Renal pelvis (tissue), 4 donors: ENCODE results near the gene HIGD1B. TPM values are rescaled to one million over a fixed set of nuclear protein-coding genes. Genes with fewer than 3 reads are reported as not detected.

Experiments used
- DNase-seq: peaks from one replicate; pipeline ENCODE4 v3.0.0-alpha.2; 2013
- polyA plus RNA-seq, 3 donors: library from polyadenylated mRNA; unstranded; fragments of 120-200 nt; gene quantifications; one replicate each; pipeline ENCODE4 v1.2.1, GENCODE V29; 2013; ENCODE audit not compliant: insufficient read length in 3 of 3

HIGD1B gene
- polyA plus RNA-seq, 3 donors = 0.91 to 1.9 (median 1.2) TPM

DNA sequence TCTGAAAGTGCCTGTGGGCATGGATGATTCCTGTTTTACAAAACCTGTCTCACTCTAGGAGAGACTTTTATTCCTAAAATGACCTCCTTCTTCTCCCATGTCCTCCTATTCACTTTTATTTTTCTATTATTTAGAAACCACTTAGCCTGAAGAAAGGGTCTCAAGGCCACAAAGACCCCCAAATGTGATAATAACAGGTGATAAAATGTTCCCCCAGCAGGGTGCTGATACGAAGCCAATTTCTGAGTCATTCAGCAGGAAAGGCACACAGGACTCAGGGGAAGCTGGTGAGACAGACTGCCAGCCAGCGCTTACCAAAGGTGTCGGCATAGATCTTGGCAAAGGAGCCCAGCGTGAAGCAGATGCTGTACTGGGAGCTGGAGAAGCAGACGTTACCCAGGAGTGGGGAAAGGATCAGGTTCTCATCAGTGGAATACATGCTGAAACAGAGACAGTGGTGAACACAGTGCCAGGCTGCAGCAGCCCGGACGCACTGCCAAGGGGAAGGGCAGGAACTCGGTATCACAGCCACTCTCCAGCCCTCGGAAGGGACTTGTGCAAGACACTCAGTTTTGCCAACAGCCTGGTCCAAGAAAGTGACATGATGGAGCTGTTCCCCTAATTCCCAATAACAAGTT lies 24.6 kb downstream of the HIGD1B start:
- DNase-seq = no peak

DNA sequence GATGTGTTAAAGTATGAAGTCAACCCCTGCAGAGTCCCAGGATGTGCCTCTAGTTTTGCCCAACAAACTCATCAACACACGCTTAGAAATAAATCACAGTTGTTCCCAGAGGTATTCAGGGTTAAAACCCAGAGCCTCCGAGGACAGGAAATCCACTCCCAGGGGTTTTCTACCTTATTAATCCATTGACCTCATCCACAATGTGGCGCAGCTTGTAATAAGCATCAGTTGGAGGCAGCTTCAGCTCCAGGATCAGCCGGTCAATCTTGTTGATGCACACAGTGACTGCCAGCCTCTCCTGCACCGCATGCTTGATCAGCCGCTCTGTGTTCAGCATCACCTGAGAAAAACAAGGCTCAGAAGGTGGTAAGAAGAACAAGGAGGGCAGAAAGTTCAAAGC lies 28.1 kb downstream of the HIGD1B start:
- DNase-seq = no peak

DNA sequence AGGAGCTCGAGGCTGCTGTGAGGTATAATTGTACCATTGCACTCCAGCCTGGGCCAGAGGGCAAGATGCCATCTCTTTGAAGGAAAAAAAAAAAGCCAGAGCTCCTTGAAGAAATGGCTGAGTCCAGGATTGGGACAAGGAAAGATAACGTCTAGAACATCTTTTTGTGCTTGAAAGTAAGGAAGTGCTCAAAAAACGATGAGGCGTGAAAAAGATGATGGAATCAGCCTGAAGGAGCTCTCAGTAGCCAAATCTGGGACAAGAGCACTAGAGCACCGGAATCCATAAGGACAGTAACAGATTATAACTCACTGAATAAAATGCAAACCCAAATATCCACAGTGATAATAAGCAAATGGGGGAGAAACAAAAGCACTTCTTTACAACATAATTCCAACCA lies 29.4 kb downstream of the HIGD1B start:
- no peak for DNase-seq

DNA sequence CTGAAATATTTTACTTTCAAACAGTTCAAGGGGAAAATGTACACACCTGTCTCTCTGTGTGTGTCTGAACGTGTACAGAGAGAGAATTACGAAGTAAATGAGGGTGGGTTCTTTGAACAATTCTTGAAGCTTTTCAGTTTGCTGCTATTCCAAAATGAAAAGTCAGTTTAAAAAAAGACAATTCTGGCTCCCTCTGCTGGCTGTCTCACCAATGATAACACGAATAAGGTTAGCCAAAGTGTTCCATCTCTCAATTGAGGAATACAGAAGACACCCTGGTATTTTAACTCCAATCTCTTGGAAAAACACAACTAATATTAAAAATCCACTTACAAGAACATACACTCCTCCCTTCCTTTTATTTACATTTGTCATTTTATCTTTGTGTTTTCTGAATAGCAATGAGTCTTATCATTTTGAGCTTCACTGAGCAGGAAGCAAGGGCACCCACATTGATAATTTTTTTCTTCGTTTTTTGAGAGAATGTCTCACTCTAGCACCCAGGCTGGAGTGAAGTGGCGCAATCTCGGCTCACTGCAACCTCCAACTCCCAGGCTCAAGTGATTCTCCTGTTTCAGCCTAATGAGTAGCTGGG lies 31.0 kb downstream of the HIGD1B start:
- DNase-seq = peak; percentile 39

DNA sequence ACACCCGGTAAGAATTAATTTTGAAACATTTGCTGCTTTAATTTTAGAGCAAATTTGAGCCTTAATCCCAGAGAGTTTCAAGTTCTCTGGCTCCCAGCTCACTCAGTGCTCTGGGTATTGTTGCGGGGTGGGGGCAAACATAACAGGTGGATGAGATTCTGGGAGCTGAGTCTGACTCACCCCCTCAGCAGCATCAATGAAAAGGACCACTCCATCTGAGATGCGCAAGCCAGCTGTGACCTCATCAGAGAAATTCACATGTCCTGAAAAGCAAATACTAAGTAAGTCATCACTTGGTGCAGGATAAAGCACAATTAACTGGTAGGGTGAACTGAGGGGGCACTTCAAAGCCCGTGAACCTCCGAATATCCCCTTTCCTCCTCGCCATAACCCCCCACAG lies 31.7 kb downstream of the HIGD1B start:
- DNase-seq = no peak

DNA sequence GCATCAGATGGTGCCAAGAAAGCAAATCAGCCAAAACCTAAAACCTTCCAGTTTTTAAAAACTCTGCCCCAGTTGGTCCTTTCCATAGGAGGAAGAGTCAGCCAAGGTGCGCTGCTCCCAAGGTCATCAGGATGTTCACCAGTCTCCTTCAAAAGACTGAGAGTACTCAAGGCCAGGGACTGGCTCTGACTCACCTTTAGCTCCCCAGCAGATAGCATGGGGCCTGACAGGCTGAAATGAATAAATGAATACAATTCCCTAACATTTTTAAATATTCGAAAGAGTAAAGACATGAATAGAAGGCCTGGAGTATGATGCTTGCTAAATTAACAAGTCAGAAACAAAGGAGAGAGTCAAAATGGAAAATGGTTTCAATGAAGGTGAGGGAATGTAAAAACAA lies 32.4 kb downstream of the HIGD1B start:
- no peak for DNase-seq

DNA sequence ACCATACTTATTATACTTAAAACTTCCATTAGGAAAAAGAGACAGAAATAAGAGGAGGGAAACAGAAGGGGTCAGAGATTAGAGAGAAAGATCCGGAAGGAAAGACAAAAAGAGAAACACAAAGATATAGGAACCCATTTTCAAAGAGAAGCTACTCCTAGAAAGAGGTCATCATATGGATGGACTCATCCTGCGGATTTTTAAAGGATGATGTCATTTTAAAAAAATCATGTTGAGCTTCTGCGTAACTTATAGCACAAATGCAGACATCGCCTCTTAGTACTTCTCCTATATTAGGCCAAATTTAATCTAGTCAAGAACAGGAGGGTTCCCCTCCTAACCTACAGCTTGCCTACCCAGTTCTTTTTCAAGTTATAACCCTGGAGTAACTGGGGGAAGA lies 33.5 kb downstream of the HIGD1B start:
- no peak for DNase-seq

DNA sequence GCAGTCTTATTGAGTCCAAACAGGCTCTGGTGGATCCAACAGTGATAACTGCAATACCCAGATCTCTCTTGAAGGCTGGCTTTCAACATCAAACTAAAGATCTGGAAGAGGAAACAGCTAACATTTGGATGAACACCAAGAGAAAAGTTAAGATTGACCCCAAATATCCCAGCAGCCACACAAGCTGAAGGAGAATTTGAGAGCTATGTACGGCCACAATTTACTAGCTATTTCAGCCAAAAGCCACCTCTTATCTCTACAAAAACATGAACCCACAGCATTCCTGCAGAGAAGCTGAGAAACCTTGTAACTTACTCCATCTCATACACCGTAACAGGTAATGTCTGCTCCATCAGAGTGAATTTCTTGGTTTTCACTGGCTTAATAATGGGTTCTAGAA lies 37.3 kb downstream of the HIGD1B start:
- DNase-seq = no peak

DNA sequence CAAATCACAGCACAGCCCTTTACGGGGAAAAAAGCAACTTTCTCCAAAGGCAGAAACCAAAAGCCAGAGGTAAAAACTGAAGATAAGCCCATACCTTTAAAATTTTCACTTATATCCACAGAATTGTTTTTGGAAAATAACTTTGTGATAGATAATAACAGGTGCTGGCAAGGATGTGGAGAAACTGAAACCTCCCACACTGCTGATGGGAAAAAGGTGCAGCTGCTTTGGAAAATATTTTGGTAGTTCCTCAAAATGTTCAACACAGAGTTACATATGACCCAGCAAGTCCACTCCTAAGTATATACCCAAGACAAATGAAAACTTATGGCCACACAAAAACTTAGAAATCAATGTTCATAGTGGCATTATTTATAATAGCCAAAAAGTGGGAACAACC lies 39.3 kb downstream of the HIGD1B start:
- DNase-seq = no peak

DNA sequence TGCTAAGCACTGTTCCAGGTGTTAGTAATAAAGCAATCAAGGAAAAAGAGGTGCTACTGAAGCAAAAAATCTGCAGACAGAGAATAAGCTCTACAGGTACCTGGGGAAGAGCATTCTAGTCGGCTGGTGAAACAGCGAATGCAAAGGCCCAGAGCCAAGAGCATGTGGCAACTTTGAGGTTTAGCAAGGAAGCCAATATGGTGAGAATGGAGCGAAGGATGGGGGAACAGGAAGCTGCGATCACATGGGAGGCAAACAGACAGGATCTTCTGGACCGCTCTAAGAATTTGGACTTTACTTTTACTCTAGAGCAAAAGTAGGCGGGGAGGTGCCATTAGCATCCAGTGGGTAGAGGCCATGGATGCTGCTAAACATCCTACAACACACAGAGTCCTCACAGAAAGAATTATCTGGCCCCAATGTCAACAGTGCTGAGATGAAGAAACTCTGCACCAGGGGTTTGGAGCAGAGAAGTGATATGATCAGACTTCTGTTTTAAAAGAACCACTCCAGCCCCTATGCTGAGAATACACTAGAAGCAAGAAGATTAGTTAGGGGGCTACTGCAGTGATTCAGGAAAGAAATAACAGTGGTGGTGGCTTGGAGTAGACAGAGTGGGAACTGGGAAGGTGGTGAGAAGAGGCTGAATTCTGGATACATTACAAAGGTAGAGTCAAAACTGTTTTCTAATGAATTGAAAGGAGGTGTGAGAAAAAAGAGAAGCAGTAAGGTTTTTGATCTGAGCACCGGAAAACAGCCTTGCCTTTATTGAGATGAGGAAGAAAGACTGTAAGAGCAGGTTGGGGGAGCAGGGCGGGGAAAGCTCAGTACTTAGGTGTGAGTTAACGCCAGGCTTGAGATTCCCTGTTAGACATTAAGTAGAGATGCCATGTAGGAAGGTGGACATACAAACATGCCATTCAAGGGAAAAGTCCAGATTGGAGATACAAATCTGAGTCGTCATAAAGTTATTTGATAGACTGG lies 40.6 kb downstream of the HIGD1B start:
- DNase-seq = no peak

DNA sequence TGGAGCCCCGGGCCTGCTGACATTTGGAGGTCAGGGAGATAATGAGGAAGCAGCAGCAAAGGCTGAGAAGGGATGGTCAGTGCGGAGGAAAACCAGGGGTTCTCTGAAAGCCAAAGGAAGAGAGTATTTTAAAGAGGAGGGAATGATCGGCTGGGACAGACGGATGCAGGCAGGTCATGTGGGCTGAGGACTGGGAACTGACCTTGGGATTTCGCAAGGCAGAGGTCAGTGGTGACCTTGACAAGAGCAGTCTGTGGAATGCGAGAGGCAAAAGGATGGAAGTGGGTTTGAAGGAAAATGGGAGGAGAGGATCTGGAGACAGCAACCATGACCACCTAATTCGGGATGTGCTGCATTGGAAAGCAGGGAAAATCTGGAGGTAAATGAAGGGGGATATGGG lies 41.3 kb downstream of the HIGD1B start:
- DNase-seq = no peak

DNA sequence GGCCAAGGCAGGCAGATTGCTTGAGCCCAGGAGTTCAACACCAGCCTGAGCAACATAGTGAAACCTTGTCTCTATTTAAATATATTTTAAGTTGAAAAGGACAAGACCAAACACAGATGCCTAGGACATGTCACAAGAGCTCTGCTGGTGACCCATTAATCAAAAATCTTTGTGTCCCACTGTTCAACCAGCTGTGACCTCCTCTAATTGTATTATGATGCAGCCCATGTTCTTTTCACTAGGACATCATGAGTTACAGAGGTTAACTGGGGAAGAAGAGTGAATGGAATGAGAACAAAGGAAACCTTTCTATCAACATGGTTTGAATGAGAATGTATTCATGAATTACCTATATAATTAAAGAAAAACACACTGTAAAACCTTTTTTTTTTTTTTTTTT lies 44.6 kb downstream of the HIGD1B start:
- DNase-seq = no peak

DNA sequence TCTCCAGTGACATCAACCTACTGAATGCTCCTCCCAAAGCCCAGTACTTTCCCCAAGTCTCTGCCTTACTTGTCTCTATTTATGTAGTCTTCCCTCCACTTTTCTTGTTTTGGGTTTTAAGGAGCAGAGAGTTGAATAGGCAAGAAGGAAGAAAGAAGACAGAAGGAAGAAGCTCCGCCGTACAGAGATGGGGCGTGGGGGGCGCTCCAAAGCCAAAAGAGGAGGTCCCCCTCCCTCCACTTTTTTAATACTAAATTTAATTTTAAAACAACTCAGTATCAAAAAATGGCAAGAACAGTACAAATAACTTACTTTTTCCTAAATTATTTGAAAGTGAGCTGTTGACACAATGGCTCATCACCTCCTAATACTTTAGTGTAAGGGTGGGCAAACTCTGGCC lies 47.0 kb downstream of the HIGD1B start:
- DNase-seq = no peak

DNA sequence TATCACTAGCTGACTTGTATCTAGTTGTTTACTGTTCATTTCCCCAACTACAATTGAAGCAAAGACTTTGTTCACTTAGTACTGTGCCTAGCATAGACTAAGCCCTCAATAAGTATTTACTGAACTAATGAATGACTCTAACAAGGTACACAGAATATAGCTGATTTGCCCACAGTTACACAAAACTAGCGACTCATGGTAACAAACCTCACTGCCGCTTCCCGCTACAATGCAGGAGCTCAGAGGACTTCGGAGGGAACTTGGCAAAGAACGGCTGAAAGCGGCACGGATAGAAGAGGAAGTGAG lies 51.0 kb downstream of the HIGD1B start:
- DNase-seq = no peak

DNA sequence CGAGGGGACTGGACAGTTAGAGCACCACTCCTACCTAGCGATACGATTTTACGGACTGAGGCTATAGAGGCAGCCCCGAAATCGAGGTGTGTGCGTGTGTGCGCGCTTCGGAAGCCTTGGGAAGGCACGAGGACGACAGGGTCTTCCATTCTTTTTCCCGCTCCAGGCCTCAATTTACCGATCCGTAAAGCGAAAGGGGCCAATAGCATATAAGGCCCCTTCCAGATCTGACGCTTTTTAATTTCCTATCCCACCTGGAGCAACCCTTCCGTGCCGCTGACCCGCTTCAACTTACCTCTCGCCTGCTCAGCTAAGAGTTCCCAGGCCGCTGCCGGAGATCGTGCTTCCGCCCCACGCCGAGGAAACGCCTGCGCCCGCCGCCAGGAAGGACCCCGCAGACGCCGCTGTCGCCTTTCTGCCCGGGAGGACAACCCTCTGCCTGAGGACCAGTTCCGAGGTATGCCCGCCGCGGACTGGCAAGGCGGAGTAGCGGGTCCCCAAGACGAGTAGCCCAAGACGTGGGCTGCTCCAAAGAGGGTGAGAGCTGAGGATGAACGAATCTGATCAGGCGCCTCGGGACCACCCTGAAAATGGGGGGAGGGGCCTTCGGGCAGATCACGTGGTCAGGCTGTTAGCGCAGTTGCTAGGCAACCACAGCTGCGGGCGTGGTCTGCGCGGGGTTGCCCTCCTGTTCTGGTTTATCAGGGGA lies 51.5 kb downstream of the HIGD1B start, which contains the start of gene EFTUD2:
Gene EFTUD2, minus strand, starts transcription at position 372 of the 709 bp plus-strand sequence. CDS start 4,924 bp downstream, outside the sequence.
- DNase-seq = peak; percentile 88

Other genes starting within 250 kb of the HIGD1B start
- gene MEIOC, start 191.4 kb upstream of the HIGD1B start, polyA plus RNA-seq = 1 to 10 TPM; 1.7 to 3.5 (median 3.3) TPM
- 10 to 100 TPM; 33.7 to 34.4 (median 34.2) TPM for gene CCDC43, start 158.1 kb upstream of the HIGD1B start, polyA plus RNA-seq
- gene DBF4B, start 139.2 kb upstream of the HIGD1B start, polyA plus RNA-seq = 10 to 100 TPM; 12.0 to 21.5 (median 18.5) TPM
- gene ADAM11, start 88.9 kb upstream of the HIGD1B start, polyA plus RNA-seq = 1 to 10 TPM; 2.7 to 3.7 (median 3.4) TPM
- 10 to 100 TPM; 24.1 to 26.2 (median 24.3) TPM for gene GJC1, start 17.6 kb upstream of the HIGD1B start, polyA plus RNA-seq
- gene EFTUD2, start 51.6 kb downstream of the HIGD1B start, polyA plus RNA-seq = 100 to 1,000 TPM; 101 to 113 (median 104) TPM
- 1 to 10 TPM; 1.1 to 3.4 (median 1.8) TPM for gene GFAP, start 67.6 kb downstream of the HIGD1B start, polyA plus RNA-seq
- gene KIF18B, start 99.9 kb downstream of the HIGD1B start, polyA plus RNA-seq = 10 to 100 TPM; 12.1 to 21.2 (median 15.8) TPM
- gene C1QL1, start 120.4 kb downstream of the HIGD1B start, polyA plus RNA-seq = 1 to 10 TPM; 2.7 to 4.4 (median 3.2) TPM
- gene DCAKD, start 203.7 kb downstream of the HIGD1B start, polyA plus RNA-seq = 10 to 100 TPM; 56.8 to 57.9 (median 57.9) TPM
- 10 to 100 TPM; 71.8 to 85.3 (median 83.9) TPM for gene NMT1, start 213.4 kb downstream of the HIGD1B start, polyA plus RNA-seq